HAP-1 (cell line): Measurements from ENCODE around the gene MGMT.

Experiments used
- DNase-seq, 2 experiments: peaks; one replicate each; pipeline ENCODE4 v3.0.0-alpha.2; 2016 to 2020; ENCODE audit warnings: low spot score in 2 of 2
- H3K27me3 ChIP-seq: fragments of 250-450 bp; sonication (Bioruptor Pico); 2 replicates; pipeline ENCODE4 v1.5.1; 2020; ENCODE audit warnings: low read depth, mild to moderate bottlenecking, moderate library complexity
- H3K36me3 ChIP-seq: fragments of 250-450 bp; sonication (Bioruptor Pico); replicated peaks from 2 replicates; pipeline ENCODE4 v1.5.1; 2020; ENCODE audit warnings: mild to moderate bottlenecking
- H3K4me1 ChIP-seq: fragments of 250-450 bp; sonication (Bioruptor Pico); 2 replicates; pipeline ENCODE4 v1.5.1; 2020; ENCODE audit warnings: mild to moderate bottlenecking
- H3K4me3 ChIP-seq: fragments of 250-450 bp; sonication (Bioruptor Pico); 2 replicates; pipeline ENCODE4 v1.5.1; 2020; ENCODE audit warnings: mild to moderate bottlenecking, moderate library complexity
- H3K9me3 ChIP-seq: fragments of 250-450 bp; sonication (Bioruptor Pico); 2 replicates; pipeline ENCODE4 v1.5.1; 2020; ENCODE audit warnings: mild to moderate bottlenecking, moderate library complexity
- in situ Hi-C: fragments of 300-500 bp; cut with MboI; formaldehyde crosslinking; loops from 3 replicates; pipeline ENCODE4 v1.14.3; 2020; ENCODE audit warnings: low sequenced_read_pairs, inconsistent platforms, mixed read lengths

The MGMT gene

DNA sequence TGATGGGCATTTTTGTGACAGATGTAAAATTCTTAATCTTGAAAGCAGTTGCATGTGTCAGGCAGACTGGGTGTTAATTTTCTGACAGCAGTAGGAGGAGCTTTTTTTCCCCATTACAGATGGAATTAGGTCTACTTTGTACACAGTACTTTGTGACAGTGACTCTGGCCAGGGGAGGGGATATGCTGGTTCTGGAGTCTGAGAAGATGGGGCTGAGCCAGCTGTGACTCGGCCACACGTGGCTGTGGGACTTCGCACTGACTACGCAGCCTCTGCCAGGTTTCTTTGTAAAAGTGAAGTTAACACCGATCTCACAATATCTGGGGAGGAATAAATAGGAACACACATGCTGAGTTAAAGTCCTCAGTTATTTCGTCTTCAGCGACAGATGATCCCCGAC, 95.4 kb downstream of the MGMT start:
- no peaks in the 10 kb centered on the region for H3K4me1 ChIP-seq

DNA sequence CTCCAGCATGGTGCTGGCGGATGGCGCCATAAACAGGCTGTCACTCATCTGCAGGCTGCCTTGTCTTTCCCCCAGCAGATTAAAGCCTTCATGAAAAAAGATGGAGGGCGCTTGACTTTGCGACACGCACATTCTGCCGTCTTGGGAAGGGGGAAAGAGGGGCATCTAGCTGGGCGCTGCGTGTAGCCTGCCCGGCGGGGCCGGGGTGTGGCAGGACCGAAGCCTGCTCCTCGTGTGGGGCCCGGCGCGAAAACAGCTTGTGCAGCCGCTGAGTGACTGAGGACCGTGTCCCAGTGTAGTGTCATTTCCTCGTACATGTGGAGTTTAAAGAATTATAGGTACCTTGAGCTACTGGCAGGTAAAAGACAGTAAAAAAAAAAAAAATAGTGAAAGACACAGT, 97.9 kb downstream of the MGMT start:
- Histone ChIP-seq H3K9me3 (no peaks in the 10 kb centered on the region), H3K4me3 (no peak overlapping the region), H3K27me3 (no peaks in the 10 kb centered on the region), H3K4me1 (no peaks in the 10 kb centered on the region), H3K36me3 (no peaks in the 10 kb centered on the region)
- no peak for DNase-seq
- in situ Hi-C loops, result no loop called here

More for the DNA sequence above, 95.4 kb downstream of the MGMT start:
- H3K4me3 ChIP-seq, result no peak overlapping the region
- no peak for DNase-seq
- H3K27me3 ChIP-seq, result no peaks in the 10 kb centered on the region
- in situ Hi-C loops, result no loop called here
- H3K36me3 ChIP-seq, result no peaks in the 10 kb centered on the region
- H3K9me3 ChIP-seq, result no peaks in the 10 kb centered on the region

DNA sequence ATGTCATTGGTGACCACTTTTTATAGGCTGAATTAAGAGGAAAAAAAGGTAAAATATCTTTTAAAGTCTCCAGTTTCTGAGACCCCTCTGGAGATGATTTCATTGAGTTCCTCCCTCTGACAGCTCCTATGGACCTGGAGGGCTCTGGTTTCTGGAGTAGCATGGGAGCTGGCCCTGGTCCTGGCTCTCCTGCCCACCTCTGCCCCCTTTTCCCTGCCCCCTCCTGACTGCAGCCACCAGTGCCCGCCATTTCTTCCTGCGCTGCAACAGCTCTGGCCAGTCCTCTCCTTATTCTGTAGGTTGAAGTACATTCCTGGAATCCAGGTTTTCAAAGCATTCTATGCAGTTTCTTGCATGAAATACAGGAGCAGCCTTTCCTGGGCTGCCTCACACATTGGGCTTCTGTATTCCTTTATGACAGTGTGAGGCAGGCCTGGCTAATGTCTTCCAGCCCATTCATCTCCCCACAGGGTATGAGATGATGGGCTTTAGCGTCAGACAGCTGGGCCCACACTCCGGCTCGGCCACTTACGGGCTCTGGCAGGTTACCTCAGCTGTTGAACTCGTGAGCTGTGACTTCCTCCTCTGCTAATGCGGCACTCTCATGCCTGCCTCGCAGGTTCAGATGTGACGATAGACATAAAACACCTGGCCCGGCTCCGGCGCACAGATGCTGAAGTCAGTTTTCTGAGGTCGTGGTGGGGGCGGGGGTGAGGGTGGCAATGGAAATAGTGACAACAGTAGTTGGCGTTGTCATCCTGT, 101.7 kb downstream of the MGMT start:
- no peak for DNase-seq
- H3K36me3 ChIP-seq, result no peaks in the 10 kb centered on the region
- H3K9me3 ChIP-seq, result no peaks in the 10 kb centered on the region
- no peak overlapping the region for H3K4me3 ChIP-seq
- no peaks in the 10 kb centered on the region for H3K4me1 ChIP-seq
- no peaks in the 10 kb centered on the region for H3K27me3 ChIP-seq
- in situ Hi-C loops, result no loop called here

DNA sequence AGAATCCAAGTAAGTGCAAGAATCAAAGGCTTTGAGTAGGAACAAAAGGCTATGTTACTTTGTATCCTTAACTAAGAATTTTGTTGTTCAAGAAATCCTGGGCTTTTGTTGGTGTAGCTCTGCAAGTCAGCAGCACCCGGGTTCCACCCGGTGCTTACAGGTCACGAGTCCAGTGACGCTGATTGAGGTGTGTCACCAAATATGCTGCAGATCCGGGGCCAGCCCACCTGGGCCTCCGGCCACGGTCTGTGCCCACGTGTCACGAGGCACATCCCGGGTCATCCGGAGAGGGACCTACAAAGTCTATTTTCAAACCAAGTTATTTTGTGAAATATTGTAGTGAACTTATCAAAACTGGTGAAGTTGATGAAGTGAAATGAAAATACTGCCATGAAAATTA, 103.1 kb downstream of the MGMT start:
- no peaks in the 10 kb centered on the region for H3K4me1 ChIP-seq
- in situ Hi-C loops, result no loop called here
- H3K9me3 ChIP-seq, result no peaks in the 10 kb centered on the region
- H3K4me3 ChIP-seq, result no peak overlapping the region
- H3K27me3 ChIP-seq, result no peaks in the 10 kb centered on the region
- no peak for DNase-seq
- H3K36me3 ChIP-seq, result no peaks in the 10 kb centered on the region

DNA sequence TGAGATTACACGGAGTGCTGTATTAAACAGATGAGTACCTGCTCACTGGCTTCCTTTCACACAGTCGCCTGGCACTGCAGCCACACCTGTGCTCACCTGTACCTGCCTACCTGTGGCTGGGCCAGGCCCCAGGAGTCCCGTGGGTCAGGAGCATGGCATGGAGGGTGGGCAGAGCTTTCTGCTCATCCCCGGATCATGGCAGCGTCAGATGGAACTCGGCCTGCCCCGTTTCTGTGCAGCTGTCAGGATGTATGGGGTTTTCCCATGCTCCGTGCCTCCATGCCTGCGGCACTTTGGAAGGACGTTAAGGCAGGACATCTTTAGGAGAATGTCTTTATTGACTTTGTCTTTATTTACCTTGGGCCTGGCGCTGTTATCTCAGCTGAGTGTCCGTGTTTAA, 112.2 kb downstream of the MGMT start:
- Histone ChIP-seq H3K4me3 (no peak overlapping the region), H3K4me1 (no peaks in the 10 kb centered on the region), H3K27me3 (no peaks in the 10 kb centered on the region), H3K36me3 (no peaks in the 10 kb centered on the region), H3K9me3 (no peaks in the 10 kb centered on the region)
- in situ Hi-C loops, result no loop called here
- no peak for DNase-seq

DNA sequence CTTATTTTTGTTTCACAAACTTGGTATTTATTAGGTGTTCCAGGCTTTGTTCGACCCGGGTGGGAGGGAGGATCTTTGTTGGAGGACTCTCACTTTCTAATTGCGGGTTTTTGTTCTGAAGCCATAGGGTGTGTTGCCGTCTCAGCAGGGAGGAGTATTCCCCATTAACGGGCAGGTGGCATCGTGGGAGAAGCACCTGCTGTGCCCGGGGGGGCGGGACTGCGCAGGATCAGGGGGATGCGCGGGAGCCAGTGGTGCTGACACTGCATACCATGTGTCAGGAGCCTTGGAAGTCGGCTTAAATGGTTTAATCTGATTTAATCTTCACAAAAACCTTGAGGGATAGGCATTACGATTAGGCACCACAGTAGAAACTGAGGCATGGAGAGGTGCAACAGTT, 113.0 kb downstream of the MGMT start:
- DNase-seq, result no peak
- H3K27me3 ChIP-seq, result no peaks in the 10 kb centered on the region
- H3K9me3 ChIP-seq, result no peaks in the 10 kb centered on the region
- H3K4me3 ChIP-seq, result no peak overlapping the region
- no peaks in the 10 kb centered on the region for H3K4me1 ChIP-seq
- no peaks in the 10 kb centered on the region for H3K36me3 ChIP-seq
- in situ Hi-C loops, result no loop called here

DNA sequence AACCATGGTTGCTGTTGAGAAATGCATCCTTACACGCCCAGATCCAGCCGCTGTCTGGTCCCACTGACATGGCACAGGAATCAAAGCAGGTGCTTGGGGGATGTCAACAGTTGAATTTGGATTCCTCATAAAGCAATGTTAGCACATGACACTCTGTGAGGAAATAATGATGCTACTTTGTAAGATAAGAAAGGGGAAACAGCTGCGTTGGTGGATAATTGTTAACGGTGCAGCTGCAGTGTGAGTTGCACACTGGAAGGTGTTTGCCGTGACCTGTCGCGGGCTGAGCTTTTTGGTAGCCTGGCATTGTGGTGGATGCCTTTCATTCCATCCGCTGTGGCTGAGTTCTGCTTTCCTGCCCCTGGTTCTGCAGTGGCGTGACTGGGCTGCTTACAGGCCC, 113.9 kb downstream of the MGMT start:
- Histone ChIP-seq H3K4me1 (no peaks in the 10 kb centered on the region), H3K4me3 (no peak overlapping the region), H3K9me3 (no peaks in the 10 kb centered on the region), H3K27me3 (no peaks in the 10 kb centered on the region), H3K36me3 (no peaks in the 10 kb centered on the region)
- in situ Hi-C loops, result no loop called here
- DNase-seq, result no peak

DNA sequence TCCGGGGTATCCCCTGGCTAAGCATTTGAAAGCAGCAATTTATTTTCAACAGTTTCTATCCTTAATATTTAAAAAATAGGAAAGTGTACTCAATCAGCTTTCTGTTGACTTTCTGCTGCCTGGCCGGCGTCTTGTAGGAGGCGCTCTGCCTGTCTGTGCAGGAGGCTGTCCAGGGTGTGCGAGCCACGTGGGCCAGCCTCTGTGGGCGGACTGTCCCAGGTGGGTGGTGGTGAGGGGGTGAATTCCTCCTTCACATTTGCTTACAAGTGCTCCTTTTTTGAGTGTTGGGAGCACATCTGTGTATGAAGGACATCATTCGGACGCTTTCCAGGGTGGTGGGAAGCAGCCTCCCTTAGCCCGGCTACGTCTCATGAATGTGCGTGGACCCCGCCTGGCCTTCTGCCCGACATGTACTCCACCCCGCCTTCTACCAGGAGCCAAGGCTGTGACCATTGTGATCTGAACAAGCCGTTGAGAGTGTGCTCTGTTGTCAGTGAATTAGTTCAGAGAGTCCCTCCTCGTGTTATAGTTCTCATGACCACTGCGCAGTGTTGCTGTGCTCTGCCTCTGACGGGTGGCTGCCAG, 114.9 kb downstream of the MGMT start:
- Histone ChIP-seq H3K9me3 (peaks cover 5% of the 10 kb centered on the region), H3K4me1 (no peaks in the 10 kb centered on the region), H3K36me3 (no peaks in the 10 kb centered on the region), H3K4me3 (no peak overlapping the region), H3K27me3 (no peaks in the 10 kb centered on the region)
- in situ Hi-C loops, result no loop called here
- DNase-seq, result no peak

DNA sequence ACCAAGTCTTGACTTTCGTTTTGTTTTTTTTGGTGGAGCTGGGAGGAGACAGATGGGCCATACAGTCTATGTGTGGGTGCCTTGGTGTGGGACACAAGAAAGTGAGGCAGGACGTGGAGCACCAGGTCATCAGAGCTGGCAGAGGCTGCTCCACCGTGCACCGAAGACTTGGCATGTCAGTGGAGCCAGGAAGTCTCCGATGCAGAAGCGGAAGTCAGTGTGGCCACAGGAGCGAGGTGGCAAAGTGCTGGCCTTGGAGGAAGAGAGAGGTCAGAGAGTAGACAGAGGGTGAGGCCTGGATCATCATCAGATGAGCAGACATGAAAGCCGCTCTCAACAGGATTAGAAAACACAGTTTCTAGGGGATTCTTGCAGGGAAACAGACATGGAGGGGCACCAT, 116.8 kb downstream of the MGMT start:
- no peaks in the 10 kb centered on the region for H3K4me1 ChIP-seq
- H3K4me3 ChIP-seq, result no peak overlapping the region
- H3K27me3 ChIP-seq, result no peaks in the 10 kb centered on the region
- no peak for DNase-seq
- in situ Hi-C loops, result no loop called here
- H3K9me3 ChIP-seq, result peaks cover 8% of the 10 kb centered on the region
- H3K36me3 ChIP-seq, result no peaks in the 10 kb centered on the region

DNA sequence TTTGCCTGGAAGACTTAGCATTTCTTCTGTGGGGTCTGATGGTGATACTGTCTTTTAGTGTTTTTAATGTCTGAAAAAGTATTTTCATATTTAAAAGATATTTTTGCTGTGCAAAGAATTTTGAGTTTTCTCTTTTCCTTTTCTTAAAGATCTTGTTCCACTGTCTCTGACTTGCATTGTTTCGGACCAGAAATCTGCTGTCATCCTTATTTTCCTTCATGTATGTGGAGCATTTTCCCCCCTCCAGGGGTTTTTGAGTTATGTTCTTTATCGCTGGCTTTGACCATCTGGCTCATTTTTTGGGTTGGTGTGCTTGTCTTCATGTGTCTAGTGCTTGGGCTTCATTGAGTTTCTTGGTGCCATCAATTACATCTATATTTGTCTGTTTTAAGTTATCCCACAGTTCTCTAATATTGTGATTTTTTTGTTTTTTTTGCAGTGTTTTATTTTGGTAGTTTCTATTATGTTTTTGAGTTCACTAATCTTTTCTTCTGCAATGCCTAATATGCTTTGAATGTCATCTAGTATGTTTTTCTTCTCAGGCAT, 119.9 kb downstream of the MGMT start:
- Histone ChIP-seq H3K4me3 (no peak overlapping the region), H3K27me3 (no peaks in the 10 kb centered on the region), H3K36me3 (no peaks in the 10 kb centered on the region), H3K9me3 (peaks cover 8% of the 10 kb centered on the region), H3K4me1 (no peaks in the 10 kb centered on the region)
- DNase-seq, result no peak
- in situ Hi-C loops, result no loop called here

DNA sequence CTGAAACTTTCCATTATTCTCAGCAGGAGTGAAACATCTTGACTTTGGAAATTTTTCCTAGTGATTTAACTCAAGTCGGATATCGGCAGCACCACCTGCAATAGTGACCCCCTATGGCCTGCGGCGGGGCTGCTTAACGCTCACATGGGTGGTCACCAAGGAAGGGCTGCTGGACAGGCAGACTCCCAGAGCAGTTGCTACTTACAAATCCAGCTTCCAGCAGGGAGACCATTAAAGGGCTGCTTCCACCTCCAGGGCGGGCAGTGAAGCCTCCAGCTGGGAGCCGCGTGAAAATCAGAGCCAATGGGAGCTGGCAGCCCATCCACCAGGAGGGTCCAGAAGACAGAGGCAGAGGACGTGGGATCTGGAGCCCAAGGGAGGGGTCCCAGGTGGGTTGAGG, 122.5 kb downstream of the MGMT start:
- Histone ChIP-seq H3K9me3 (peaks cover 8% of the 10 kb centered on the region), H3K4me1 (no peaks in the 10 kb centered on the region), H3K4me3 (no peak overlapping the region), H3K36me3 (no peaks in the 10 kb centered on the region), H3K27me3 (no peaks in the 10 kb centered on the region)
- in situ Hi-C loops, result no loop called here
- no peak for DNase-seq

DNA sequence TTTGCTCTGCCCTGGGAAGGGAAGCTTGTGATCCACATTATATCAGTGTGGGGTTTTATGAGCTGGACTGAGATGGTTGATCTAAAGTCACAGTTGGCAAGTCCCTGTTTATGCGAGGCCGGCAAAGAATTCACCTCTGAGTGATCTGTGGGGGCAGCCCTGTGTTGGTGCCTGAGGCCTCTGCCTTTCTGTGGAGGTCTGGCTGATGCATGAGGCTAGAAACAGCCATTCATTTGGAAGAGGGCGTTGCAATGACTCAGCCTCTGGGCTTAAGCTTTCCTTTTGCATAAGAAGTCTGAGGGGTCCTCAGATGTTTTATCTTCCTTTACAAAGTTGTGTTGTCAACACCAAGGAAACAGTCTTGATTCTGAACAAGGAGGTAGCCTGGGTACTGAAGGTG, 126.9 kb downstream of the MGMT start:
- DNase-seq, result no peak
- no peaks in the 10 kb centered on the region for H3K4me1 ChIP-seq

DNA sequence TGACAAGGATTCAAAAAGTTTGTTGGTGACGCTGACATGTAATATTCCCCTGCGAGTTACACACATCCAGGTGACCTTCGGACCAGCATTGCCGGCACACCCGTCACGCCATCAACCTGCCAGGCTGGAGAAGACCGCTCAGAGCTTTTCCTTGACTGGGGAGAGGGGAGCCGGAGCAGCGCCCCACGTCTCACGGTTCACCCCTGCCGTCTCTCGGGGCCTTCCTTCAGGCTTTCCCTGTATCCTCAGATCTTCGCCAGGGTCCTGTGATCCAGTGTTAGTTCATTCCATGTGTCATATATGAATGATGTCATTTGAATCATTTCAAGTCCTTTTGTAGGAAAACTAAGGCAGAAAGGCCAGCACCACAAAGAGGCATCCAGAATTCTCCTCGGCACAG, 127.8 kb downstream of the MGMT start:
- no peaks in the 10 kb centered on the region for H3K36me3 ChIP-seq
- H3K9me3 ChIP-seq, result no peaks in the 10 kb centered on the region
- H3K4me1 ChIP-seq, result no peaks in the 10 kb centered on the region
- no peak for DNase-seq
- no peak overlapping the region for H3K4me3 ChIP-seq
- in situ Hi-C loops, result no loop called here
- no peaks in the 10 kb centered on the region for H3K27me3 ChIP-seq

More for the DNA sequence above, 126.9 kb downstream of the MGMT start:
- Histone ChIP-seq H3K4me3 (no peak overlapping the region), H3K9me3 (no peaks in the 10 kb centered on the region), H3K36me3 (no peaks in the 10 kb centered on the region), H3K27me3 (no peaks in the 10 kb centered on the region)
- in situ Hi-C loops, result no loop called here

DNA sequence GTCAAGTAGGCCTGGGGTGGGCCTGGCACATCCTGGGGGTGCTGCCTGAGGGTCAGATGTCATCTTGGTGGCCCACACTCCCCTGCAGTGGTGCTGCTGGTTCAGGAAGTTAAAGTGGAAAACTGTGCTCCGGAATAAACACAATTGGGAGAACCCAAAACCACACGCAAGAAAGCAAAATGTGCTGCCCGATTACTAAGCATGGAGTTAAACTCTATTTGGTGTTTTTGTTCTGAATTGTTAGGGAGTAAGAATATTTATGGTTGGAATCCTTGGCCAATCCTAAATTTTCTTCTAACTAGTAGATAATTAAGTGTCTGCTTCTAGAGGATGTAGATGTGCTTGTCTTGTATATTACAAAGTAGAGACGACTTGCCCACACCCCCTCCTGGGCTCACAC, 131.4 kb downstream of the MGMT start:
- H3K4me3 ChIP-seq, result no peak overlapping the region
- H3K36me3 ChIP-seq, result no peaks in the 10 kb centered on the region
- no peaks in the 10 kb centered on the region for H3K27me3 ChIP-seq
- in situ Hi-C loops, result no loop called here
- no peak for DNase-seq
- no peaks in the 10 kb centered on the region for H3K9me3 ChIP-seq
- no peaks in the 10 kb centered on the region for H3K4me1 ChIP-seq
